NOMO-1 treated with dmso at 0.1 percent for 144 hours (cell line): Measurements from ENCODE around the gene NDUFAF5.
A peak's percentile ranks its signal among the peaks of the same experiment; 100 is the strongest.
"Not testable (repeated sequence)": the region's sequence is repeated elsewhere in the genome, so short reads cannot be mapped to it uniquely, and the experiment has no call there.

Experiments used
- DNase-seq: peaks from one replicate; lab custom pipeline; 2025; ENCODE audit not compliant: unreplicated experiment; lab: John Stamatoyannopoulos, UW

The NDUFAF5 gene, protein sequence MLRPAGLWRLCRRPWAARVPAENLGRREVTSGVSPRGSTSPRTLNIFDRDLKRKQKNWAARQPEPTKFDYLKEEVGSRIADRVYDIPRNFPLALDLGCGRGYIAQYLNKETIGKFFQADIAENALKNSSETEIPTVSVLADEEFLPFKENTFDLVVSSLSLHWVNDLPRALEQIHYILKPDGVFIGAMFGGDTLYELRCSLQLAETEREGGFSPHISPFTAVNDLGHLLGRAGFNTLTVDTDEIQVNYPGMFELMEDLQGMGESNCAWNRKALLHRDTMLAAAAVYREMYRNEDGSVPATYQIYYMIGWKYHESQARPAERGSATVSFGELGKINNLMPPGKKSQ

DNA sequence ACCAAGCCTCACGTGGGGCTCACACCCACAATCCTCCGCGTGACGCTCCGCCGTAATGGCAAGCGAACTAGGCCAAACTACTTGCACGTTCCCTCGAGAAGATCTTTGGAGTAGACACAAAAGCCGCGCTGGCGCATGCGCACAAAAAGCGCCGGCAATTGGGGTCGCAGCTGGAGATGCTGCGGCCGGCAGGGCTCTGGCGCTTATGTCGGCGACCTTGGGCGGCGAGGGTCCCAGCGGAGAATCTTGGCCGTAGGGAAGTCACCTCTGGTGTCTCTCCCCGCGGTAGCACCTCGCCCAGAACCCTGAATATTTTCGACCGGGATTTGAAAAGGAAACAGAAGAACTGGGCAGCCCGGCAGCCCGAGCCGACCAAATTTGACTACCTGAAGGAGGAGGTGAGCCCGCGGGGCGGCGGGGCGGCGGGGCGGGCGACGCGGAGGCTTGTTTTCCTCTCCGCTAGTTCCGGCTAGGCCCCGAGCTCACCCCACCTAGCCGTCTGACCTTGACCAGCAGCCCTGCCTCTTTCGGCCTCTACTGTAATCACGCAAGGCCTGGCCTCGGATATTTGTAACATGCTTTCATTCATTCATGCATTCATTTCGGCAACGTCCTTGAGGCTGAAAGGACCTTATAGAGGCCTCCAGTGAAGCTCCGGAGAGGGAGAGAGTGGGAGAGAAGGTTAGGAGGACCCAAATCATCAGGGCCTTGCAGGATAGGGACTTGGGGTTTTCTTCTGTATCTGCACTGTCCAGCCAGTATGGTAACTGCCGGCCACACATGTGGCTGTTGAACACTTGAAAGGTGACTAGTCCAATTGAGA, at the start of gene NDUFAF5, which contains the start of gene ESF1:
TSS of gene NDUFAF5 (plus strand) at position 136 of the 823 bp plus-strand sequence. CDS start at position 177, 41 bp downstream.
TSS of gene ESF1 (minus strand) at position 27 of the 823 bp plus-strand sequence. CDS start 1,779 bp downstream, outside the sequence.
- DNase-seq: peak; percentile 93

DNA sequence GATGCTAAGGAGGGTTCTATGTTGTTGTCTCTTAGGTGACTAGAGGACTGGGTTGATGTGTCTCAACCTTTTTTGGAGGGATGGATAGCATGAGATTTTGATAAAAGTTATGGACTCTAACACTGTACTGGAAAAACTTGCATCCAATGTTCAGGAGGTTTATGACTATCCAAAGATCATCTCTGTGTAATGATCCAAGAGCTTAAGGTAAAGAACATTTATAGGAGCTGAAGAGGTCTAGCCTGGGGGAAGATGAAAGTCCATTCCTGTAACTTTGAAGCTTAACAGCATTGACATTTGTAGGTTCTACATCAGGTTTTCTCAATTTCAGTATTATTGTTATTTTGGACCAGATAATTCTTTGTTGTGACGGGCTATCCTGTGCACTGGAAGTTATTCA, 49.0 kb upstream of the NDUFAF5 start:
- no peak for DNase-seq

DNA sequence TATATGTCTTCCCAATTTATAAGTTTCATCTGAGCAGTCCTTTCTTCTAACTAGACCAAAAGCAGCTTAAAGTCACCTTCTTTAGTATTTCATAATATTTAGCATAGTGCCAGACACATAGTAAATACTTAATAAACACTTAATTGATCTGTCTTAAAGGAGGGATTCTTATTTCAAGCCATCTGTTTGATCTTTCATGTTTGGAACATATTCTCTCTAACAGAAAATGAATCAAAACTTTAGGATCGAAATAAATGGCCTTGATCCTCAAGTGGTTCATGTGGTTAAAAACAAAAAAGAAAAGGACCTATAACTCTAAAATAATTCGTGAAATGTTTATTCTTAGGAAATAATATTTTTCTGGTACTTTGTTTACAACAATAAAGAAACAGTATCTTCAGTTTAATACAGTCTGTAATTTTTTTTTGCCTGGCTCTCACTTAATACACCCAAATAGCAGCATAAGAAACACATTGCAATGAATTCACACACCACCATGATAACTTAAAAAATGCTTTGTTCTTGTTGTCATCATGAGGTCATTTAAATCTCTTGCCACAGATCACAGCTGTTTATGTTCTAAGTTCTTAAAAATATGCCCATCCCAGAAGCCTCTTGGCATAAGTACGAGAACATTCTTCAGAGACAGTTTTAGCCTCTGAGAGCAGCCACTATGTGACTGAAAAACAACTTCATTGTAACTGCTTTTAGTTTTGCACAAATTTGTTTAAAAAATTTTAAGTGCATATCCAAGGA, 48.2 kb upstream of the NDUFAF5 start:
- no peak for DNase-seq

DNA sequence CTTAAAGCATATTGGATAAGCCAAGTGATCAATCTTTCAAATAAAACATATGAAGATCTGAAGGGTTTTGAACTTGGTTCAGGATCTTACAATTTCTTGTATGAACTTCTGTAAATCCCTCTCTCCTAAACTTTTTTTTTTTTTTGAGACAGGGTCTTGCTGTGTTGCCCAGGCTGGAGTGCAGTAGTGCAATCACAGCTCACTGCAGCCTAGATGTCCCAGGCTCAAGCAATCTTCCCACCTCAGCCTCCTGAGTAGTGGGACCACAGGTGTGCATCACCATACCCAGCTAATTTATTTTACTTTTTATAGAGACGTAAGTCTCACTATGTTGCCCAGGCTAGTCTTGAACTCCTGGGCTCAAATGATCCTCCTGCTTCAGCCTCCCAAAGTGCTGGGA, 46.6 kb upstream of the NDUFAF5 start:
- not testable (repeated sequence) for DNase-seq

DNA sequence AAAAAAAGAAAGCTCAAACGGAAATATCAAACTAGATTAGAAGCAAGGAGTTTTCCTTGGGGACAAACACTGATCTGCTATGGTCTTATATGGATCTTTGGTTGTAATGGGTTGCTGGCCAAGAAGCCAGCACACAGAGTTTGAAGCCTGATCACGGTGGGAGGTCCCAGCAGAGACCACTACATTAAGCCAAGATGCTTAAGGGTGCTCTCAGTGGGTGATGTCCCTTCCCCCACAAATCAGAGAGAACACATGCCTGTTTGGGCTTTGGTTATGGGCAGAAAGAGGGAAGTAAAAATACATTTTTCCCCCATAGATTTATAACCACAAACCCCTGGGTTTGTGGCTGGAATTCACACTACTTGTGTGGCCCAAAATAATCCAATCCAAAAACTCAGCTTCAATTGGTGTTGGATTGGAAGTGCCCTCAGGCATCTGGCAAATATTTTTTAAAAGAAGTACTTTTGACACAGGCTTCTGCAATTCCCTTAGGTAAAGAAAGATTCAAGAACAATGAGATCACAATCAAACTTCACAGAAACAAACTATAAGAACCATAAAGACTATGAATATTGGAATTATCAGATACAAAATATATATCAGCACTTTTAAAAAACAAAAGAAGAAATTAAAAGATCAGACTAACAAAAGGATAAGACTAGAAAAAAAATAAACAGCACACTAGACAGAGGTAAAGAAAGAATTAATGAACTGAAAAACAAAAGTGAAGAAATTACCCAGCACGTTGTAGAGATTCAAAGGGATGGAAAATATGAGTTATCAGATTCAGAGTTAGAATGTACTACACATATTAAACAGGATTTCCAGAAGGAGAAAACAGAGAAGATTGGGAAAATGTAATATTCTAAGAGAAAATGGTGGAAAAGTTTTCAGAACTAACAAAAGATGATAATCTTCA, 44.8 kb upstream of the NDUFAF5 start:
- DNase-seq: no peak

DNA sequence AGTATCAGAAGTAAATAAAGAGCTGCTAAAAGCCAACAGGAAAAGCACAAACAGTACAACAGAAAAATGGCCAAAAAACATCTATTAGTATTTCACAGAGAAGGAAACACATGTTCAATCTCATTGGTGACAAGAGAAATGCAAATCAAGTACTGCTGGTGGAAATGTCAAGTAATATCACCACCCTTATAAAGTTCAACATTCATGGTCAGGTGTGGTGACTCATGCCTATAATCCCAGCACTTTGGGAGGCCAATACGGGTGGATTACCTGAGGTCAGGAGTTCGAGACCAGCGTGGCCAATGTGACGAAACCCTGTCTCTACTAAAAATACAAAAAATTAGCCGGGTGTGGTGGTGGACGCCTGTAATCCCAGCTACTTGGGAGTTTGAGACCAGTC, 42.9 kb upstream of the NDUFAF5 start:
- DNase-seq: no peak

DNA sequence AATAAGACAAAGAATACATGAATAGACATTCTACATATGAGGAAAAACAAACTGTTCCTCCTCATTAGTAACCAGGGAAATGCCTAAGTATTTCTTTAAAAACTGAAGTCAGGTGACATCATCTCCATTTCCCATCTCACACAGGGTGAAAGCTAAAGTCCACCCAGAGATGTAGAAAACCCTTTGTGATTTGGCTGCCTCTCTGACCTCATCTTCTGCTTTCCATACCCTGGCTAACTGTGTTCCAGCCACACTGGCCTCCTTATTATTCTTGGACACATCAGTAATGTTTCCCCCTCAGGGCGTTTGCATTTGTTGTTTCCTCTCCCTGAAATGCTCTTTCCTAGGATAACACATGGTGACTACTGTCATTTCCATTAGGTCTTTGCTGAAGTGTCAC, 40.5 kb upstream of the NDUFAF5 start:
- no peak for DNase-seq

DNA sequence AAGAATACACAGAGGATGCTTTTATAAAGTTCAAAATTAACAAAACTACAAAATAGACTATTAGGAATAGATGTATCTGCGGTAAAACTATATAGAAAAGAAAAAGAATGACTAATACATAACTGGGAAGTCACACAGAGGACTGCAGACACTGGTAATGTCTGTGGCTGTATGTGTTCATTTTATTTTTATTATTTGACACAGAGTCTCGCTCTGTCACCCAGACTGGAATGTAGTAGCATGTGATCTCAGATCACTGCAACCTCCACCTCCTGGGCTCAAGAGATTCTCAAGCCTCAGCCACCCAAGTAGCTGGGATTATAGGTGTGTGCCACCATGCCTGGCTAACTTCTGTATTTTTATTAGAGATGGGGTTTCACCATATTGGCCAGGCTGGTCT, 39.0 kb upstream of the NDUFAF5 start:
- DNase-seq: no peak

DNA sequence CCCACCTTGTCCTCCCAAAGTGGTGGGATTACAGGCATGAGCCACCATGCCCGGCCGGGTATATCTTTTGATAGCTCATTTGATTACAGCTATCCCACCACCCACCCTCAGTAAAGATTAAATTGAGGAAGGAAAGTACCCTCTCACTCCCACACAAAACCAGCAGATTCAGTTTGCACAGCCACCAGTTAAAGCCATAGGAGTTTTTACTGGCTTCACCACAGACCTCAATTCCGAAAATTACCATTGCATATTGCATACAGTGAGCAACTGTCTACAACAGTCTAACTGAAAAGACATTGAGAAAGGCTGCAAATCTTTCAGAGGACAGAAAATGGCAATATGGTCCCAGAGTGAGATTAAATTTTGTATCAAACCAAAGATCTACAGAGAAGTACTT, 35.0 kb upstream of the NDUFAF5 start:
- no peak for DNase-seq

DNA sequence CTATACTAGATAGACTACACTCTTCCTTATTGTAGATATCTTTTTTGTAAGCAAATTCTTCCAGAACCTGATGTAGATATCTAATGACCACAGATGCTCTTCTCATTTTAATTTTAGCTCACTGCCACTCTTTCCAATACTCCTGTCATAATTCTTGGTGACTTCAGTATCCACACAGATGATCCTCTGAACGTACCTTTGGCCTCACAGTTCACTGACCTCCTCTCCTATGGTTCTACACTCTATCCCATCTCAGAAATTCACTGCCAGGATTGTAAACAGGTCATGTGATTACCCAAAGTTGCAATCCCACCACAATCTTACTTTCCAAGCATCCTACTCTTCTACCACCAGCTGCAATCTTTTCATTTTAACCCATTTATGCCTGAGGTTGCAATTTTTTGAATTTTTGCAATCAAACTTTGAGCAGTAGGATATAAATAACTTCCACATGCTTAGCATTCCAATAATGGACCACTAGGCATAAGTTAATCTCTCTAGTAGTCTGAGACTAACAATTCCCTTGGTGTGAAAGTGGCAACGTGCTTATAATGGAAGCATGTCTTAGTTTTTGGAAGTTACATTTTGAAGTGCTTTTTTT, 31.3 kb upstream of the NDUFAF5 start:
- no peak for DNase-seq

DNA sequence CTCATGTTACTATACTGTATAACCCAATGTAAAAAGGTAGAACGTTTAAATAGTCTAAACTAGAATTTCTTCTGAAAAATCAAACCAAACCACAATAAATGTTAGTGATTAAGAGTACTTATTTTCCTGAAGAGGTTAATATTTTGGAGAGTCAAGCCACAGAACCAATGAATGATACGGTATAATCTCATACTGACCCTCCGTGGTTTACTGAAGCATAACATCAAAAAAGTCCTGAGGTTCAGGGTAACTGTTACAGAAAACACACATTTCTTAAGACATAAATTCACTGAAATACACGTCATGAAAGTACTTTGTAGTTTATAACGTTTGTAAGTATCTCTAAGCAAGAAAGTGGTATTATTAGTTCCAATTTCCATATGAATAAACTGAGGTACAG, 29.0 kb upstream of the NDUFAF5 start:
- DNase-seq: no peak

DNA sequence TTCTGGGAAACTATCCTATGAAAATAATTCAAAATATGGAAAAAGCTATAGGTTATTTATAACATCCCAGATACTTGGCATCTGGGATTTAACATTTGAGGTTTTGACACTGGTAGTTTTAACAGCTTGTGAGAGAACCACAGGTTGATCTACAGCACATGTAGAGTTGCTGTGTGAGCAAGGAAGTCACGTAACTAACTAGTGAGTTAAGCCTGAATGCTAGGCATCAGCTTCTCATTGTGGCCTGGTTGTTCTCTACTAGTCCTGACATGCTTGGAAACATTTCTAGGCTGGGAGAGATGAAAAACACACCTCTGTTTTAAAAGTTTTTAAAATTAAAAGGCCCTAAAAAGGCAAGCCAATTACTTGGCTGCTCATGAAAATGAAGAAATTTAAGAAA, 28.3 kb upstream of the NDUFAF5 start:
- no peak for DNase-seq

DNA sequence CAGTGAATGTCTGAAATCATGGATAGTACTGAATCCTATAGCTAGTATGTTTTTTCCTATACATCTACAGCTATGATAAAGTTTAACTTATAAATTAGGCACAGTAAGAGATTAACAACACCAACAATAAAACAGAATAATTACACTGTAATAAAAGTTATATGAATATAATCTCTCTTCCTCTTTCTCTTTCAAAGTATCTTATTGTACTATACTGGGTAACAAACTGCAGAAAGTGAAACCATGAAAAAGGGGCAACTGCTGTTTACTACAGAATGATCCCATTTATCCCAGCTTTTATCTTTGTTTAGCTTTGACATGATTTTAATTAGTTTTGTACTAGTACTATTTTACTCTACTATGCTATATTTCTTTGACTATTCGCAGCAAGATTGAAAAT, 25.9 kb upstream of the NDUFAF5 start:
- no peak for DNase-seq

DNA sequence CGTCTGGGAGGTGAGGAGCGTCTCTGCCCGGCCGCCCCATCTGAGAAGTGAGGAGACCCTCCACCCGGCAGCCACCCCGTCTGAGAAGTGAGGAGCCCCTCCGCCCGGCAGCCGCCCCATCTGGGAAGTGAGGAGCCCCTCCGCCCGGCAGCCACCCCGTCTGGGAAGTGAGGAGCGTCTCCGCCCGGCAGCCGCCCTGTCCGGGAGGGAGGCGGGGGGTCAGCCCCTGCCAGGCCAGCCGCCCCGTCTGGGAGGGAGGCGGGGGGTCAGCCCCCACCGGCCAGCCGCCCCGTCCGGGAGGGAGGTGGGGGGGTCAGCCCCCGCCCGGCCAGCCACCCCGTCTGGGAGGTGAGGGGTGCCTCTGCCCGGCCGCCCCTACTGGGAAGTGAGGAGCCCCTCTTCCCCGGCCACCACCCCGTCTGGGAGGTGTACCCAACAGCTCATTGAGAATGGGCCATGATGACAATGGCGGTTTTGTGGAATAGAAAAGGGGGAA, 24.3 kb upstream of the NDUFAF5 start:
- not testable (repeated sequence) for DNase-seq

DNA sequence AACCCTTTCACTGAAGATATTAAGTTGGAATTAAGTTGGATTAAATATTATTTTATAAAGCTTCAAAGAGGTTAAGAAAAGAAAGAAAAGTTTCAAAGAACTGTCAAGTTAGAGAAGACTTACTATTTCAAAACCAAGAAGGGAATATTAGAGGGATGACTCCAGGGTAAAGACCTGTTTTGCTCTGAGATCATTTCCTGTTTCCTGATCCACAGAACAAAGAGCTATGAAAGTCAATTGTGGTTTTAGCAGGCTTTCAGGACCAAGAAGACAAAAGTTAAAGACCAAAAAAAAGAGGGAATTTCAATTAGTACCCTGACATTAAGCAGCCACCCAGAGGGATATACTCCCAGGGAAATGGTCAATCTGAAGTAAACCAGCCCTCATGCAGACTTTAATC, 19.5 kb upstream of the NDUFAF5 start:
- DNase-seq: no peak

DNA sequence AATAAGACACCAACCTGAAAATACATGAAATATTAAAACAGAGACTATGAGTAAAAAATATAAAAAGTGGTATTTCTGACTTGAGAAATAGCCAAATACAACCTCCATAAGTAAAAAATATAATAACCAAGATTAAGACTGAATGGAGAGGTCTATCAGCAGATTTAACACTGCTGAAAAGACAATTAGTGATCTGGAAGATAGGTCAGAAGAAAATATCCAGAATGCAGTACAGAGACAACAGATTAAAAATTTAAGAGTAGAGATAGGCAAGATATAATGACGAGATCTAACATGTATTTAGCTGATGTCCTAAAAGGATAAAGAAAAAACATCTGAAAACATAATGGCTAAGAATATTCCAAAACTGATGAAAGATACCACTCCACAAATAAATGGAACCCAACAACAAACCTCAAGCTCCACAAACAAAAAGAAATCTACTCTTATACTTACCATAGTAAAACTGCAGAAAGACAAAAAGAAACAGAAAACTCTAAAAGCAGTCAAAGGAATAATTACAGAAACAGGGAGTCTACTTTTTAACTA, 18.9 kb upstream of the NDUFAF5 start:
- no peak for DNase-seq

DNA sequence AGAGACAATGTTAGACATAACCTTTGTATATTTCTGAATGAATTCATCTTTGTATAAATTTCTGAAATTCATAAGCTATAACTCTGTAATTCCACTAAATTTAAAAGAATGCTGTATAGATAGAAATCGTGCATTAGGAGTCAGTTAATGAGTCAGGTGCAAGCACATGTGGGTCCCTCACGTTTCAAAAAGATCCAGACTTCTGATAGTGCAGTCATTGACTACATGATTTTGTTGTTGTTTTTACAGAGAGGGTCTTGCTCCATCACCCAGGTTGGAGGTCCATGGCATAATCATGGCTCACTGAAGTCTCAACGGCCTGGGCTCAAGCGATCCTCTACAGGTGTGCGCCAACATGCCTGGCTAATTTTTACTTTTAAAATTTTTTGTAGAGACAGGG, 14.7 kb upstream of the NDUFAF5 start:
- DNase-seq: no peak

DNA sequence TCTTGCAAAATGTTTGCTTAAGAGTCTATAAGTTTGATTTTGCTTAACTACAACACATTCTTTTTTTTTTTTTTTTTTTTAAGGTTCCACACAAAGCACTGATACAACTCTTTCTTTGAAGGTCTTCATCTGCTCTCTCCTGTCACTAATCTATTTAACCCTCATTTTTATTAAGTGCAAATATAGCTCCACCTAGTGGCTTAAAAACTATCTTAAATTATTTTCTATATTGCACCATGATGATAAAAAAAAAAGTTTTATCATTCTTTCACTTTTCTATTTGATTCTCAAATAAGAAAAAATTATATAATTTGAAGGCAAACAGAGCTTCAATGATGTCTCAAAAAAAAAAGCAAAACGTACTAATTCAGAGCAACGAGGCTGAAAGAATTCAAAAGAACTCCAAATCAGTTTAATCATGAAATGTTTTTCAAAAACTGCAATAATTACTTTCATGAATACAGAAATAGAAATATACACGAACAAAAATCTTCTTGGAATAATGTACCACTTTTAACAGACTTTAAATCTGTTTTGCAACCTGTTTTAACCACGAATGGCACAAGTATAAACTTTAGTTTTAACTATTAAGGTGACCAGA, 12.9 kb upstream of the NDUFAF5 start:
- DNase-seq: no peak

DNA sequence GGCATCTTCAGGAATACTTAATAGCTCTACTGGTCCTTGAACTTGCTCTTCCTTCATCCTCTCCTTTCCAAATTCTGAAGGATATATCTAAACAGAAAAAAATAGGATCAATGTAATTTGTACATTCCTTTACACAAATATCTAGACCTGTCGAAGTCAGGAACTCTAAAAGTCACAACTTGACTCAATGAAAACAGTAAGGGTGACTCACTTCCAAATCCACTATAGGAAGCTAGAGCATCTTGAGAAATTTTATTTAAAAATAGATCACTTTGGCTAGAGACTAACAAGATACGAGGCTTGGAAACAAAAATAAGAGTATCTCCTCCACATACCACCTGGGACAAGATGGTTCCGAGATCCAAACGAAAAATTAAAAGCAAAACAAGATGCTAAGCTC, 12.3 kb upstream of the NDUFAF5 start:
- no peak for DNase-seq
